Activated T-helper 1 cell treated with anti-CD3 and anti-CD28 coated beads, Interleukin-12 subunit alpha, Interleukin-12 subunit beta, Interleukin-2, Interleukin-4 antibody, amounts not matched to agents 30 ng/mL and 10 ng/mL and 1 ng/mL, durations not matched to agents 14 hours and 24 hours and 36 hours (primary cell): ENCODE data around the gene TARBP2. TPM values are rescaled to one million over a fixed set of nuclear protein-coding genes. Genes with fewer than 3 reads are reported as not detected.

Source experiments
- DNase-seq: peaks from one replicate; pipeline ENCODE4 v3.0.0; 2021; ENCODE audit warnings: low spot score
- H3K27ac Mint-ChIP-seq: one replicate; pipeline ENCODE4 v1.8.0; 2021; ENCODE audit warnings: mild to moderate bottlenecking, mixed read lengths
- H3K27me3 Mint-ChIP-seq: one replicate; pipeline ENCODE4 v1.8.0; 2022; ENCODE audit warnings: mild to moderate bottlenecking, moderate library complexity, mixed read lengths; ENCODE audit not compliant: insufficient read depth
- H3K36me3 Mint-ChIP-seq: one replicate; pipeline ENCODE4 v1.8.0; 2021; ENCODE audit warnings: low read depth, mixed read lengths
- H3K4me1 Mint-ChIP-seq: one replicate; pipeline ENCODE4 v1.8.0; 2021; ENCODE audit warnings: low read depth, mixed read lengths
- H3K4me3 Mint-ChIP-seq: one replicate; pipeline ENCODE4 v1.8.0; 2021; ENCODE audit warnings: mild to moderate bottlenecking, moderate library complexity, mixed read lengths
- H3K9me3 Mint-ChIP-seq: one replicate; pipeline ENCODE4 v1.8.0; 2021; ENCODE audit warnings: mixed read lengths
- intact Hi-C: fragments of 100-400 bp; cut with micrococcal nuclease; formaldehyde crosslinking; loops from one replicate; pipeline ENCODE4 v1.15.1; 2024
- total RNA-seq: library from RNA; stranded (reverse); gene quantifications from 2 replicates; pipeline ENCODE4 v1.2.3, GENCODE V29; 2022

TARBP2 gene
- total RNA-seq, 1 donor from 2014 or later: 48.2 TPM

DNA sequence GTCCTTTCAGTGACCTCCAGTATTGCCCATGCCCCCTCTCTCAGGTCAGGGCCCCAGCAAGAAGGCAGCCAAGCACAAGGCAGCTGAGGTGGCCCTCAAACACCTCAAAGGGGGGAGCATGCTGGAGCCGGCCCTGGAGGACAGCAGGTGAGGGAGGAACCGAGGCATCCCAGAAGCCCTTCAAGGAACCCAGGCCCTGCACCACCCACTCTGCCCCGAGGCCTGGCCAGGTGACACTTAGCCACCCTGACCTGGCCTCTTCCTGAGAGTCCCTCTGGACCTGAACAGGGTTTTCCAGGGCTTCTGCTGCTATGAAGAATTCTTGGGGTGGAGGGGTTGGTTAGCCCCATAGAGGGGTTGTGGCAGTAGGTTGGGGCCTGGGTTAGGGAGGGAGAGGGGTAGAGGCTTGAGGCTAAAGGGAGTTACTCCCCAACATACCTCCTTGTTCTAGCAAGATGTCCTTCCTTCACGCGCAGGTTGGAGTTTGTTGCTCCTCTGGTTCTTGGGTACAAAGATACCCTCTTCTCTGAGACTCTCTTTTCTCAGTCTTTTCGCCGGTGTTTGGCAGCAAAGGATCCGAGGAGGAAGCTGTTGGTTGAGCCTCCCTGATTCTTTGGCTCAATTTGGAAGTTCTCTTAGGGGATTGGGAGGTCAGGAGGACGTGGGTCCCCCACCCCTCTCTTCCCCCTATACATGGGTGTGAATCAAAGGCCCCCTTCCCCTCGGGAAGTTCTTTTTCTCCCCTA lies 2.1 kb downstream of the TARBP2 start:
- Mint-ChIP-seq H3K9me3 (no peaks in the 10 kb centered on the region), H3K27me3 (peaks cover 2% of the 10 kb centered on the region), H3K36me3 (peaks cover 9% of the 10 kb centered on the region), H3K4me3 (peak overlapping the region; percentile 47), H3K4me1 (peaks cover 38% of the 10 kb centered on the region), H3K27ac (no peak overlapping the region)
- intact Hi-C loops: no loop called here
- DNase-seq: no peak

DNA sequence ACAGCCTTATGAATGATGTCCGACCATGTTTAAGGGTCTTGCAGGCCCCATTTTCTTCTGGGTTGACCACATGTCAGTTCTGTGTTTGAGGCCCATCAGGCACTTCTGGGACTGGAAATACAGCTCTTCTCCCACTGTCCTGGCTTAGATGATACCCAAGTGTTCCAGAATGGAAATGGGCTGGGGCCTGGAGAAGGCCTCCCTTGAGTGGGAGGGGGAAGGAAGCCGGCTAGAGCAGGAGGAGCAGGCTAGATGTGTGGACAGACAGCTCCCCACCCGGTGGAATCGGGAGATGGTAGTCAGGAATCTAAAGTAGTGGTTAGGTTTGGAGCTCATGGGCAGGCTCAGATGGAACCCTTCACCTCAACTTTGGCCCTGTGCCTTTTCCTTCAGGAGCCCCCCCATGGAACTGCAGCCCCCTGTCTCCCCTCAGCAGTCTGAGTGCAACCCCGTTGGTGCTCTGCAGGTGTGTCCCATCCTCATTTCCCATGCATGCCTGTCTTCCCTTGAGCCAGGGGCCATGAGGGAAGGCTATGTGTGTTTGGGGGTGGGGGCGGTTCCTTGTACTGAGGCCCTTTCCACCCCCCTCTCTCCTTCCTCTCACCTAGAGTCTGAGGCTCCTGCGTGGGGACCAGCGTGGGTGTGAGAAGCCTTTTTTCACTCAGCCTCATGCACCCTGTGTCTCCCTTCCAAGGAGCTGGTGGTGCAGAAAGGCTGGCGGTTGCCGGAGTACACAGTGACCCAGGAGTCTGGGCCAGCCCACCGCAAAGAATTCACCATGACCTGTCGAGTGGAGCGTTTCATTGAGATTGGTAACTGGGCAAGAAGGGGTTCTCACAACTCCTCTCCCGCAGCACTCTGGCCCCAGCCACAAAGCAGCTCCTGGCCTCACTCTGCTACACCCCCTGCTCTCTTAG lies 3.2 kb downstream of the TARBP2 start:
- Mint-ChIP-seq H3K4me3 (no peak overlapping the region), H3K9me3 (no peaks in the 10 kb centered on the region), H3K27me3 (peaks cover 2% of the 10 kb centered on the region), H3K4me1 (peaks cover 41% of the 10 kb centered on the region), H3K36me3 (peaks cover 6% of the 10 kb centered on the region), H3K27ac (no peak overlapping the region)
- intact Hi-C loops: no loop called here
- DNase-seq: no peak

DNA sequence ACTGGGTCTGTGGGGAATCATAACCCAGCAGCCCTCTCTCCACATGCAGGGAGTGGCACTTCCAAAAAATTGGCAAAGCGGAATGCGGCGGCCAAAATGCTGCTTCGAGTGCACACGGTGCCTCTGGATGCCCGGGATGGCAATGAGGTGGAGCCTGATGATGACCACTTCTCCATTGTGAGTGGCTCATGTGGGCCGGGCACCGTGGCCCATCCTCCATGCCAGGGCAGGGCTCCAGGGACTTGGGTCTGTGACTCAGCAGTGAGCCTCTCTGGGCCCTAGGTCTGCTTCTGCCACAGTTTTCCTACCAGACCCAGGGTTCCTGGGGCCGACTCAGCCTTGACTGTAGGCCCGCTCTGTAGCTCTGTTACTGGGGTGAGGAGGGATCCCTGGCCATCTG lies 4.0 kb downstream of the TARBP2 start:
- H3K4me3 Mint-ChIP-seq: no peak overlapping the region
- H3K27me3 Mint-ChIP-seq: no peaks in the 10 kb centered on the region
- no peak for DNase-seq
- no peaks in the 10 kb centered on the region for H3K9me3 Mint-ChIP-seq
- H3K4me1 Mint-ChIP-seq: peaks cover 37% of the 10 kb centered on the region
- peaks cover 6% of the 10 kb centered on the region for H3K36me3 Mint-ChIP-seq
- H3K27ac Mint-ChIP-seq: no peak overlapping the region
- intact Hi-C loops: no loop called here

DNA sequence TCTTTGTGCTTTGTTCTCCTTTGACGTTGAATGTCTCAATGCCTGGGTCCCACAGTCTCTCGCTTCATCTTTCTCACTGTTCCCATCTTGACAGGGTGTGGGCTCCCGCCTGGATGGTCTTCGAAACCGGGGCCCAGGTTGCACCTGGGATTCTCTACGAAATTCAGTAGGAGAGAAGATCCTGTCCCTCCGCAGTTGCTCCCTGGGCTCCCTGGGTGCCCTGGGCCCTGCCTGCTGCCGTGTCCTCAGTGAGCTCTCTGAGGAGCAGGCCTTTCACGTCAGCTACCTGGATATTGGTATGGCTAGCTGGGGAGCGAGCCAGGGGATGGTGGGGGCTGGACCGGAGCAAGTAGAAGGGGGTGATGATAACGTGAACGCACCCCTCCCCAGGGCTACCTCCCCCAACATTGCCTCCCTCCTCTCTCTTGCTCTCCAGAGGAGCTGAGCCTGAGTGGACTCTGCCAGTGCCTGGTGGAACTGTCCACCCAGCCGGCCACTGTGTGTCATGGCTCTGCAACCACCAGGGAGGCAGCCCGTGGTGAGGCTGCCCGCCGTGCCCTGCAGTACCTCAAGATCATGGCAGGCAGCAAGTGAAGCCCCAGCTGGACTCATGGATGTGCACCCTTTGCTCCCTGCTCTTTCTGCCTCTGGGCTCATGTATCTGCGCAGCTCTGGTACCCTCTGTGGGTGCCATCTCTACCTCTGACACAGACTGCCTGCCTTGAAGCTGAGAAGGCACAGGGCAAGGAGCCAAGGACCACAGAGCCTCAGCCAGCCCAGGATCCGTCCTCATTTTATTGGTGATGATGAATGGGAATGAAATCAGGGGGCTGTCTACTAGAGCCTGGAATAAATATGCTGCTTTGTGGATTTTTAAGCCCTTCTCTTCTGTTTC lies 4.7 kb downstream of the TARBP2 start:
- no peak overlapping the region for H3K27ac Mint-ChIP-seq

DNA sequence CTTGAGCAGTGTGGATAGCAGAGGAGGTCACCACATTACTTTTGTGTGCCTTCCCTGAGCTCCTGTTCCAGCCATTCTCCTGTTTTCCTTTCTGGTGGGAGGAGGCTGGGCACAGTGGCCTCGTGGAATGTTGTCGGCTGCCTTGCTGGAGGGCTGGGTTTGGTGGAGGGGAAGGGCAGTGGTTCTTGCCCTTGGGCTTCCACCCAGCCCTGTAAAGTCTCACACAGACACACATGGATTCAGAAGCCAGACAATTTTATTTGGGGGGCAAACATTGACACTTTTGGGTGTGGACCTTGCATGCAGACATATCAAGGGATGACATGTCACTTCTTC lies 5.3 kb downstream of the TARBP2 start:
- Mint-ChIP-seq H3K36me3 (peaks cover 7% of the 10 kb centered on the region), H3K27ac (no peak overlapping the region), H3K27me3 (no peaks in the 10 kb centered on the region), H3K4me3 (no peak overlapping the region), H3K9me3 (no peaks in the 10 kb centered on the region), H3K4me1 (peaks cover 32% of the 10 kb centered on the region)
- DNase-seq: no peak
- intact Hi-C loops: no loop called here

More for the DNA sequence above, 4.7 kb downstream of the TARBP2 start:
- peaks cover 6% of the 10 kb centered on the region for H3K36me3 Mint-ChIP-seq
- no peaks in the 10 kb centered on the region for H3K27me3 Mint-ChIP-seq
- no peaks in the 10 kb centered on the region for H3K9me3 Mint-ChIP-seq
- H3K4me1 Mint-ChIP-seq: peaks cover 32% of the 10 kb centered on the region
- no peak overlapping the region for H3K4me3 Mint-ChIP-seq
- DNase-seq: no peak
- intact Hi-C loops: no loop called here

DNA sequence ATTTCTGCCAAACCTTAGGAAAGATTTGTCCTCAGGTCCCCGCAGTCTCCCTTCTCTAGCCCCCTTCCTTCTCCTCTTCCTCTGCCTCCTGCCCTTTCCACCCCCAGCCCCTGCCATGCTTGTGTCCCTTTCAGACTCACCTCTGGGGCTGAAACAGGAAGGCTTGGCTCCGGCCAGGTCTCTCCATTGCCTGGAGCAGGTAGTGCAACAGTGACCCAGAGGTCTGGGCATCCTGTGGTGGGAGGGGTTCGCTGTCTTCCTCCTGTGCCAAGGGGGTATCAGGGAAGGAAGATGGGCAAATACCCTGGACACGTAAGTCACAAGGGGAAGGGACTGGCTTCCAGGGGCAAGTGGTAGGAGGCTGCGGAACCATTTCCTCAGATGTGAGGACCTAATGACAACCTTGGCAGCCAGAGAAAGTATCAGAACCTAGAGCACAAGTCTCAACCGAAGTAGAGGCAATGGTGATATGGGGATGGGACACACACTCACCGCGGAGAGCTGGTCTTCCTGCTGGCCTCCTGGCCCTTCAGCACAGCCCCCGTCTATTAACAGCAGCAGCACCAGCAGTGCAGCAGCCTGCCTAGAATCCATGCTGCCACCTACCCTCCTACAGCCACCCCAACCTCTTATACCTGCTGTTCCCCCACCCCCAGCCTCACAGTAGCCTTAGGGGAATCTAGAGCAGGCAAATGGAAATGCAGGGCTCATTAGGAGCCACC lies 6.0 kb downstream of the TARBP2 start, which contains the start of gene NPFF:
NPFF (minus strand) TSS at position 604 of the 722 bp plus-strand sequence; CDS start at position 594, 10 bp downstream.
- intact Hi-C loops: no loop called here

DNA sequence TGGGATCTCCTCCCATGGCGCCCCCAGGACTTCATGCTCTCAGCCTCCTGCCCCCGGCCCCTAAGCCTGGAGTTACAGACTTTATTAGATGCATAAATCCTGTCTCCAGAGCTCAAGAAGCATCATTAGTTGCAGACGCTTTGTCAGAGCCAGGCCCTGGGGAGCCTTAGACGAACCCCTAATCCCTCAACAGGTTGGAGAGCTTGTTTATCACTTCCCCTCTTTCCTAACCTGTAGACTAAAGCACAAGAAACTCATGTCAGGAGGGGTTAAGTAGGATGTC lies 6.5 kb downstream of the TARBP2 start:
- no peak overlapping the region for H3K4me3 Mint-ChIP-seq
- intact Hi-C loops: no loop called here
- peaks cover 9% of the 10 kb centered on the region for H3K36me3 Mint-ChIP-seq
- H3K27me3 Mint-ChIP-seq: no peaks in the 10 kb centered on the region
- no peak overlapping the region for H3K27ac Mint-ChIP-seq
- no peak for DNase-seq
- H3K9me3 Mint-ChIP-seq: no peaks in the 10 kb centered on the region
- peaks cover 22% of the 10 kb centered on the region for H3K4me1 Mint-ChIP-seq

More for the DNA sequence above, 6.0 kb downstream of the TARBP2 start, which contains the start of gene NPFF:
- Mint-ChIP-seq H3K4me1 (peaks cover 27% of the 10 kb centered on the region), H3K36me3 (peaks cover 9% of the 10 kb centered on the region), H3K27me3 (no peaks in the 10 kb centered on the region), H3K4me3 (no peak within 1 kb of the TSS), H3K9me3 (no peaks in the 10 kb centered on the region), H3K27ac (peak within 1 kb of the TSS; percentile 40)
- DNase-seq: no peak

DNA sequence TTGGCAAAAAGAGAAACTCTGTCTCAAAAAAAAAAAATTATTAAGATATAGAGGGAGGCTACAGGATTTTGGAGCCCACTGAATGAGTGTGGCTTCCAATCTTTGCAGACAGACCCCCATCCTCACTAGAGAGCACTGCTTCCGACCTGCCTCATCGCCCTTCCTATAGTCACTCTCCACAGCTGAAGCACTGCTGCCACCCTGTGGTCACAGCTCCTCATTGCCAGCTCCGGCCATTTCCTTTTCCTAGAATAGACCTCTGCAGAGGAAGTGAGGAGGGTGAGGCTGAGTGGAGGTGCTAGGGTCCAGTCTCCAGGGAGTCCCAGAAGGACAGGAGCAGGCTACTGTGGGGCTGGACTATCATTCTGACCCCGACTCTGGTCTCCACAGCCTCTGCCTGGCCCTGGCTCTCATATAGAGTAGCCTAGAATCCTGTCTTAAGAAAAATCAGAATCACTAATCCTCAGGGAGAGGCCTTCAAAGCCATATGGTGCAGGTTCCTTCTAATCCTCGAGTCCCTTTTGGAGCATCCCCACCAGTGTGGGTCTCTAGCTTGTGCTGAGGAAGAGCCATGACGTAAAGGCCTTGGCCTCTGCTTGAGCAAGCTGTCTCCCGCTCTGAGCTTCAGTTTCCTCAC lies 7.6 kb downstream of the TARBP2 start:
- H3K27me3 Mint-ChIP-seq: no peaks in the 10 kb centered on the region
- intact Hi-C loops: loop anchor here (1.0 to 2.0 kb wide), 5 partner anchors 32 to 184 kb away; no protein-coding TSS in a partner anchor
- DNase-seq: peak; percentile 79
- H3K27ac Mint-ChIP-seq: peak overlapping the region; percentile 25
- peaks cover 11% of the 10 kb centered on the region for H3K36me3 Mint-ChIP-seq
- no peak overlapping the region for H3K4me3 Mint-ChIP-seq
- H3K9me3 Mint-ChIP-seq: no peaks in the 10 kb centered on the region
- peaks cover 20% of the 10 kb centered on the region for H3K4me1 Mint-ChIP-seq

DNA sequence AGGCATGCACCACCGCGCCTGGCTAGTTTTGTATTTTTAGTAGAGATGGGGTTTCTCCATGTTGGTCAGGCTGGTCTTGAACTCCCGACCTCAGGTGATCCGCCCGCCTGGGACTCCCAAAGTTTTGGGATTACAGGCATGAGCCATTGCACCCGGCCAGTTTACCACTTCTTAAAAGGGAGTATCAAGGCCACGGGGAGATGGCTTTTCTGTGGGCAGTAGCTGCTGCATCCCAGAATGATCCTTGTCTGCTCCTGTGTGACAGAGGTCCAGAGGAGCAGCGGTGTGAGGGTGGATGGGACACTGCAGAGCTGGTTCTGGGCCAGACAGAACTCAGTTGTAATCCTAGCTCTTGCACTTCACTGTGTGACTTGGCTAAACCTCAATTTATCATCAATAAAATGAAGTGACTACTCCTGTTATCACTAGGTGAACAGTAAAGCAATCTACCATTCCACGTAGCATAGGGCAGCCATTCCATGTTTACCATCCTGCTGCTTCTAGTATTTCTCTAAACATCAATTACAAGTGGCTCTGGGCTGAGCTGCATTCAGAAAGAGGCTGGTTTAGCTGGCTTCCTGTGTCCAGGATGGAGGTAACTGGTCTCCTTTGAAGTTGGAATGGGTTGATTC lies 9.2 kb downstream of the TARBP2 start:
- Mint-ChIP-seq H3K9me3 (no peaks in the 10 kb centered on the region), H3K36me3 (peaks cover 17% of the 10 kb centered on the region), H3K27ac (no peak overlapping the region), H3K27me3 (no peaks in the 10 kb centered on the region), H3K4me1 (peaks cover 9% of the 10 kb centered on the region), H3K4me3 (no peak overlapping the region)
- no peak for DNase-seq
- intact Hi-C loops: no loop called here

DNA sequence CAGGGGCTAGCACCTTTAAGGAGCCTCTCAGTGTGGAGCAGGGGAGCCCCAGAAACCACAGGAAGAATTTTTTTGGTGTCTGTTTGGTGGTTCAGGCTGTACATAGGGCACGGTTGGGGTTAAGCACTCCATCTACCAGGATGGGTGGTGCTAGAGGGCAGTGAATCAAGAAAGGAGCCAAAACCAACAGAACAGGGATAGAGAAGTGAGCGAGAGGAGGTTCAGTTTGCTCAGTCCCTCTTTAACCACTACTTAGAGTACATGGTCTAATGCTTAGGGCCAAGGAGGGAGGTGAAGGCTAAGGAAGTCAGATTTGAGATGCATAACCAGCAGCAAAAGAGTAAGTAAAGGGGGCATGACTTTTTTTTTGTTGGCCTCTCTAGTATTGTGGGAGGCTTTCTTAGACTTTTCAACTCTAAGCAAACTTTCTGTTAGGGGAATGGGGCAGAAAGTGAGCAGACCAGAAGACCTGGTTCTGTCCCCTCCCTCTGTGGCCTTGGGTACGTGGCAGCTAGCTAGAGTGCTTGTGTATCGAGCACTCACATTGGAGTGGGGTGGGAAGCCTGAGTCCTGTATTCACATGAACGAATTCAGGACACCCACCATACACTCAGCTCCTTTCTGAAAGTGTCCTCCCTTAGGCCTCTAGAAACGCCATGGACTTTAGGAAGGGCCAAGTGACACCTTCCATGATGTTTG lies 12.8 kb downstream of the TARBP2 start:
- Mint-ChIP-seq H3K4me3 (no peak overlapping the region), H3K4me1 (peaks cover 4% of the 10 kb centered on the region), H3K27ac (no peak overlapping the region), H3K27me3 (no peaks in the 10 kb centered on the region), H3K9me3 (no peaks in the 10 kb centered on the region), H3K36me3 (peaks cover 16% of the 10 kb centered on the region)
- intact Hi-C loops: no loop called here
- DNase-seq: no peak

DNA sequence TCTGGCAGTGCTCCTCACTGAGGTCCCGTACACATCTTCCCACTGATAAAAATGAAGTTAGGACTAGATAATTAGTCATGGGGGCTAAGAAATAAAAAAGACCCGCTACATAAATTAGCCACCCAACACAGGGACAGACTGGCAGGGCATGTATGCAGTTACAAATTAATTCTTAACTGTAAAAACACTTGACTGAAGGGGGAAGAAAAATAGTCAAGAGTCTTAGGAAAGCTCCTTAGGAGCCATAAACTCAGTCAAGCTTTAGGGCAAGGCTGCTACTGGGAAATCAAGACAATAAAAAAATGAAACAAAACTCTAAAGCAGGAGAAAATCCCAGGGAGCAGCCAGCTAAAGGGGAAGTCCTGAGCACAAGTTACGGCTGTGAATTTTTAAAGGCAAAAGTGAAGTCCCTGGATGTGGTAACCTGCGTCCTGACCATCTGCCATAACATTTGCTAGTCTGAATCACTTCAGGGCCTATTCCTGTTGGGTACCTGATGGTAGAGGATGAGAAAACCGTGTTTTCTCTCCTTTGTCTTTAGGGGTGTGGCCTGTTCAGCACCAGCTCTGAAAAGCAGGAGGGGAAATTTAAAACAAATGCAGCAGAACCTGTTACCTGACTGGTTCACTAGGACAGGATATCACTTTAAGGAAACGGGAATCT lies 13.7 kb downstream of the TARBP2 start:
- Mint-ChIP-seq H3K4me1 (no peaks in the 10 kb centered on the region), H3K27me3 (no peaks in the 10 kb centered on the region), H3K9me3 (no peaks in the 10 kb centered on the region), H3K36me3 (peaks cover 16% of the 10 kb centered on the region), H3K4me3 (no peak overlapping the region), H3K27ac (no peak overlapping the region)
- DNase-seq: no peak
- intact Hi-C loops: no loop called here
